RWPE1 (cell line): ENCODE results near the gene TMEM26.

Experiments used
- CTCF ChIA-PET: fragments of 350-600 bp; sonication (Branson Sonifier 250); formaldehyde crosslinking; extraction: SDS; loops from one replicate; lab custom pipeline; 2021; lab: Yijun Ruan, JAX
- POLR2A ChIA-PET: fragments of 400-600 bp; formaldehyde crosslinking; extraction: SDS; loops from one replicate; lab custom pipeline; 2020; ENCODE audit warnings: antibody characterized with exemption; ENCODE audit not compliant: low non-redundant PET; lab: Yijun Ruan, JAX
- DNase-seq: peaks from one replicate; pipeline ENCODE4 v3.0.0; 2012; ENCODE audit warnings: low spot score
- H3K27ac ChIP-seq: fragments of 450-650 bp; 2 replicates; pipeline ENCODE4 v1.5.1; 2017
- CTCF ChIP-seq: fragments of 450-650 bp; conservative IDR thresholded peaks from 2 replicates; pipeline ENCODE4 v1.5.1; 2017; ENCODE audit warnings: low read depth, mild to moderate bottlenecking

TMEM26 gene

GRCh38 chr10:61481597-61481996 is 28.4 kb upstream of the TMEM26 start:
- no peak for DNase-seq
- ChIA-PET POLR2A (no interaction called here), CTCF (no interaction called here)
- no peak overlapping the region for H3K27ac ChIP-seq
- TF ChIP-seq CTCF = no peak

- ChIA-PET POLR2A (no interaction called here), CTCF (no interaction called here)
- no peak overlapping the region for H3K27ac ChIP-seq
- no peak for DNase-seq
- no peak for TF ChIP-seq CTCF
Observed at GRCh38 chr10:61480208-61480607, 27.0 kb upstream of the TMEM26 start.

GRCh38 chr10:61478621-61479312 is 25.6 kb upstream of the TMEM26 start:
- ChIA-PET POLR2A (no interaction called here), CTCF (interaction anchor here (0.7 kb wide), 1 partner anchor 10 kb away, joined by 3 read pairs; no protein-coding TSS in a partner anchor)
- no peak for TF ChIP-seq CTCF
- no peak for DNase-seq
- no peak overlapping the region for H3K27ac ChIP-seq

GRCh38 chr10:61477451-61477850 is 24.3 kb upstream of the TMEM26 start:
- TF ChIP-seq CTCF = no peak
- POLR2A ChIA-PET = no interaction called here
- CTCF ChIA-PET = no interaction called here
- no peak for DNase-seq
- no peak overlapping the region for H3K27ac ChIP-seq

GRCh38 chr10:61476529-61476928 is 23.3 kb upstream of the TMEM26 start:
- ChIA-PET CTCF (no interaction called here), POLR2A (no interaction called here)
- H3K27ac ChIP-seq = no peak overlapping the region
- TF ChIP-seq CTCF = no peak
- no peak for DNase-seq

- no peak for TF ChIP-seq CTCF
- CTCF ChIA-PET = no interaction called here
- no peak overlapping the region for H3K27ac ChIP-seq
- DNase-seq = peak; percentile 26
- POLR2A ChIA-PET = no interaction called here
Observed at GRCh38 chr10:61475449-61475873, 22.3 kb upstream of the TMEM26 start.
